ENCODE measurements around the gene KRT86.
"Not testable (repeated sequence)": the region's sequence is repeated elsewhere in the genome, so short reads cannot be mapped to it uniquely, and the experiment has no call there.

The KRT86 gene

GRCh38 chr12:52247622-52248540 lies 26.6 kb upstream of the KRT86 start:
- Histone ChIP-seq H3K9me3 (ENCODE audit: control insufficient read depth, insufficient read depth, low read depth, low read length) (no peaks in the 10 kb centered on the region), H3K4me3 (ENCODE audit: low read depth, low read length) (no peak overlapping the region), H3K36me3 (ENCODE audit: control insufficient read depth, insufficient read depth, low read length) (no peaks in the 10 kb centered on the region), H3K4me1 (ENCODE audit: control insufficient read depth, insufficient read depth, low read length) (peaks cover 34% of the 10 kb centered on the region; the same call in 1 of the 2 replicates), H3K27me3 (ENCODE audit: control insufficient read depth, insufficient read depth, low read length) (peaks cover 64% of the 10 kb centered on the region), H3K27ac (ENCODE audit: low read depth, low read length) (no peak overlapping the region), H3K9ac (ENCODE audit: low read length) (no peak overlapping the region)

- H3K4me1 ChIP-seq (ENCODE audit: control insufficient read depth, insufficient read depth, low read length): peaks cover 28% of the 10 kb centered on the region; the same call in 1 of the 2 replicates
These were observed 25.6 kb upstream of the KRT86 start for GRCh38 chr12:52248541-52249461.

GRCh38 chr12:52249511-52250047 lies 24.9 kb upstream of the KRT86 start:
- Histone ChIP-seq H3K27ac (ENCODE audit: low read depth, low read length) (no peak overlapping the region), H3K4me1 (ENCODE audit: control insufficient read depth, insufficient read depth, low read length) (peaks cover 20% of the 10 kb centered on the region; the same call in 1 of the 2 replicates), H3K27me3 (ENCODE audit: control insufficient read depth, insufficient read depth, low read length) (peaks cover 80% of the 10 kb centered on the region), H3K9me3 (ENCODE audit: control insufficient read depth, insufficient read depth, low read depth, low read length) (no peaks in the 10 kb centered on the region), H3K4me3 (ENCODE audit: low read depth, low read length) (peak overlapping the region; percentile 37), H3K9ac (ENCODE audit: low read length) (no peak overlapping the region), H3K36me3 (ENCODE audit: control insufficient read depth, insufficient read depth, low read length) (no peaks in the 10 kb centered on the region)

More at GRCh38 chr12:52248541-52249461, 25.6 kb upstream of the KRT86 start:
- Histone ChIP-seq H3K4me3 (ENCODE audit: low read depth, low read length) (no peak overlapping the region), H3K27me3 (ENCODE audit: control insufficient read depth, insufficient read depth, low read length) (peaks cover 72% of the 10 kb centered on the region), H3K9ac (ENCODE audit: low read length) (no peak overlapping the region), H3K27ac (ENCODE audit: low read depth, low read length) (no peak overlapping the region), H3K36me3 (ENCODE audit: control insufficient read depth, insufficient read depth, low read length) (no peaks in the 10 kb centered on the region), H3K9me3 (ENCODE audit: control insufficient read depth, insufficient read depth, low read depth, low read length) (no peaks in the 10 kb centered on the region)

GRCh38 chr12:52250048-52250990 lies 24.1 kb upstream of the KRT86 start:
- Histone ChIP-seq H3K9ac (ENCODE audit: low read length) (no peak overlapping the region), H3K36me3 (ENCODE audit: control insufficient read depth, insufficient read depth, low read length) (no peaks in the 10 kb centered on the region), H3K4me3 (ENCODE audit: low read depth, low read length) (peak overlapping the region; percentile 37), H3K4me1 (ENCODE audit: control insufficient read depth, insufficient read depth, low read length) (peaks cover 19% of the 10 kb centered on the region; the same call in 1 of the 2 replicates), H3K27me3 (ENCODE audit: control insufficient read depth, insufficient read depth, low read length) (peaks cover 87% of the 10 kb centered on the region), H3K27ac (ENCODE audit: low read depth, low read length) (no peak overlapping the region), H3K9me3 (ENCODE audit: control insufficient read depth, insufficient read depth, low read depth, low read length) (no peaks in the 10 kb centered on the region)

GRCh38 chr12:52251367-52252051 lies 22.9 kb upstream of the KRT86 start:
- Histone ChIP-seq H3K27ac (ENCODE audit: low read depth, low read length) (no peak overlapping the region), H3K36me3 (ENCODE audit: control insufficient read depth, insufficient read depth, low read length) (no peaks in the 10 kb centered on the region), H3K27me3 (ENCODE audit: control insufficient read depth, insufficient read depth, low read length) (peaks cover 89% of the 10 kb centered on the region), H3K9ac (ENCODE audit: low read length) (no peak overlapping the region), H3K4me1 (ENCODE audit: control insufficient read depth, insufficient read depth, low read length) (peaks cover 22% of the 10 kb centered on the region; the same call in 1 of the 2 replicates), H3K4me3 (ENCODE audit: low read depth, low read length) (no peak overlapping the region), H3K9me3 (ENCODE audit: control insufficient read depth, insufficient read depth, low read depth, low read length) (no peaks in the 10 kb centered on the region)

- not testable (repeated sequence) for H3K36me3 ChIP-seq (ENCODE audit: control insufficient read depth, insufficient read depth, low read length); H3K9ac ChIP-seq (ENCODE audit: low read length); H3K9me3 ChIP-seq (ENCODE audit: control insufficient read depth, insufficient read depth, low read depth, low read length); H3K4me3 ChIP-seq (ENCODE audit: low read depth, low read length); H3K27ac ChIP-seq (ENCODE audit: low read depth, low read length)
- H3K4me1 ChIP-seq (ENCODE audit: control insufficient read depth, insufficient read depth, low read length): peaks cover 18% of the 10 kb centered on the region; the same call in 1 of the 2 replicates
- peaks cover 95% of the 10 kb centered on the region for H3K27me3 ChIP-seq (ENCODE audit: control insufficient read depth, insufficient read depth, low read length)
These were observed 22.2 kb upstream of the KRT86 start for GRCh38 chr12:52252175-52252615.

GRCh38 chr12:52252728-52253343 lies 21.6 kb upstream of the KRT86 start:
- Histone ChIP-seq H3K4me3 (ENCODE audit: low read depth, low read length) (no peak overlapping the region), H3K27ac (ENCODE audit: low read depth, low read length) (no peak overlapping the region), H3K9ac (ENCODE audit: low read length) (no peak overlapping the region), H3K4me1 (ENCODE audit: control insufficient read depth, insufficient read depth, low read length) (peaks cover 11% of the 10 kb centered on the region; the same call in 1 of the 2 replicates), H3K27me3 (ENCODE audit: control insufficient read depth, insufficient read depth, low read length) (peaks cover 96% of the 10 kb centered on the region), H3K9me3 (ENCODE audit: control insufficient read depth, insufficient read depth, low read depth, low read length) (no peaks in the 10 kb centered on the region), H3K36me3 (ENCODE audit: control insufficient read depth, insufficient read depth, low read length) (no peaks in the 10 kb centered on the region)

GRCh38 chr12:52253391-52254179 lies 20.9 kb upstream of the KRT86 start:
- Histone ChIP-seq H3K9ac (ENCODE audit: low read length) (no peak overlapping the region), H3K9me3 (ENCODE audit: control insufficient read depth, insufficient read depth, low read depth, low read length) (no peaks in the 10 kb centered on the region), H3K36me3 (ENCODE audit: control insufficient read depth, insufficient read depth, low read length) (no peaks in the 10 kb centered on the region), H3K4me1 (ENCODE audit: control insufficient read depth, insufficient read depth, low read length) (peaks cover 8% of the 10 kb centered on the region; the same call in 1 of the 2 replicates), H3K27ac (ENCODE audit: low read depth, low read length) (no peak overlapping the region), H3K27me3 (ENCODE audit: control insufficient read depth, insufficient read depth, low read length) (peaks cover 98% of the 10 kb centered on the region), H3K4me3 (ENCODE audit: low read depth, low read length) (no peak overlapping the region)
